K562 (cell line): ENCODE data around the gene PPP2R5A. TPM values are rescaled to one million over a fixed set of nuclear protein-coding genes. Genes with fewer than 3 reads are reported as not detected.

Experiments
- CAMTA2 ChIP-seq: fragments of 250-450 bp; sonication (Bioruptor Pico); conservative IDR thresholded peaks from 2 replicates; pipeline ENCODE4 v1.5.1; 2022
- CBX1 ChIP-seq: sonication (generic); IDR thresholded peaks from 2 replicates; pipeline ENCODE4 v1.6.1; 2016; ENCODE audit warnings: antibody characterized with exemption, low read depth, mild to moderate bottlenecking
- DIDO1 ChIP-seq: fragments of 450-650 bp; IDR thresholded peaks from 2 replicates; pipeline ENCODE4 v1.6.1; 2016; ENCODE audit warnings: low read depth, missing biosample characterization, missing genetic modification characterization
- E2F3 ChIP-seq: fragments of 250-450 bp; sonication (Bioruptor Pico); IDR thresholded peaks from 2 replicates; pipeline ENCODE4 v1.4.0; 2020; ENCODE audit warnings: mild to moderate bottlenecking
- EP400 ChIP-seq: fragments of 450-650 bp; IDR thresholded peaks from 2 replicates; pipeline ENCODE4 v1.6.1; 2017; ENCODE audit warnings: antibody characterized with exemption, mild to moderate bottlenecking, moderate library complexity
- MAZ ChIP-seq, 2 experiments: fragments of 450-650 bp in 1 of 2; sonication (generic) in 1 of 2; formaldehyde crosslinking; IDR thresholded peaks in 1 of 2; conservative IDR thresholded peaks in 1 of 2; 2 replicates each; pipeline versions ENCODE4 v1.4.0 to v1.5.0; 2020; ENCODE audit warnings: mild to moderate bottlenecking in 1 of 2, missing genetic modification reagents in 1 of 2
- NR2C1 ChIP-seq, 2 experiments: fragments of 450-650 bp; IDR thresholded peaks; 2 replicates each; pipeline ENCODE4 v1.6.1; 2017; ENCODE audit warnings: mild to moderate bottlenecking in 2 of 2, antibody characterized with exemption in 1 of 2, inconsistent platforms in 1 of 2, missing compliant biosample characterization in 1 of 2, missing genetic modification characterization in 1 of 2
- ZNF140 ChIP-seq: fragments of 250-450 bp; sonication (Bioruptor Pico); IDR thresholded peaks from 2 replicates; pipeline ENCODE4 v1.8.0; 2021; ENCODE audit warnings: moderate library complexity, mild to moderate bottlenecking, inconsistent platforms
- ZNF584 ChIP-seq: fragments of 200-800 bp; sonication (Bioruptor generic); IDR thresholded peaks from 2 replicates; pipeline ENCODE4 v1.6.1; 2016; ENCODE audit warnings: low read depth, mild to moderate bottlenecking, missing genetic modification characterization, missing compliant biosample characterization
- ZSCAN29 ChIP-seq: fragments of 450-650 bp; IDR thresholded peaks from 2 replicates; pipeline ENCODE4 v1.6.1; 2017
- polyA plus RNA-seq, 8 experiments: library from polyadenylated mRNA; depleted of rRNA in 4 of 8; stranded (reverse) in 5 of 8; unstranded in 3 of 8; fragments of >200 nt; fragmentation: Nextera tagmentation in 2 of 8; fragmentation: Illumina TruSeq in 1 of 8; extraction: Ambion mirVana in 2 of 8; extraction: Trizol in 1 of 8; gene quantifications; 2 replicates each; pipeline versions ENCODE4 v1.2.1 to v1.2.3, GENCODE V29; 2011 to 2014; ENCODE audit warnings: inconsistent platforms in 1 of 8, missing spikeins in 1 of 8
- total RNA-seq, 7 experiments: library from RNA; depleted of rRNA in 6 of 7; stranded (reverse); fragments of >200 nt in 6 of 7; fragmentation: Illumina TruSeq in 2 of 7; extraction: Trizol in 2 of 7; gene quantifications; 2 replicates each; pipeline versions ENCODE4 v1.2.1 to v1.2.3, GENCODE V29; 2011 to 2021; ENCODE audit warnings: low replicate concordance in 1 of 7
- TF ChIP-seq, protein P1 (sequence below), 2 experiments: fragments of 450-650 bp in 1 of 2; IDR thresholded peaks; 2 replicates each; pipeline ENCODE4 v1.6.1; 2011 to 2017; ENCODE audit warnings: low read depth in 2 of 2, antibody characterized with exemption in 1 of 2, borderline replicate concordance in 1 of 2, low read length in 1 of 2, mild to moderate bottlenecking in 1 of 2, mixed read lengths in 1 of 2; ENCODE audit not compliant: control insufficient read depth in 1 of 2
- TF ChIP-seq, protein P2 (sequence below): fragments of 450-650 bp; formaldehyde crosslinking; IDR thresholded peaks from 2 replicates; pipeline ENCODE4 v1.4.0; 2022; ENCODE audit warnings: missing genetic modification characterization
- TF ChIP-seq, protein P3 (sequence below), 2 experiments: fragments of 250-450 bp in 1 of 2; fragments of 450-650 bp in 1 of 2; sonication (Bioruptor Pico) in 1 of 2; IDR thresholded peaks; 2 replicates each; pipeline versions ENCODE4 v1.6.1 to v1.8.0; 2016 to 2021; ENCODE audit warnings: mild to moderate bottlenecking in 2 of 2, moderate library complexity in 2 of 2, missing compliant biosample characterization in 1 of 2, missing genetic modification characterization in 1 of 2
- TF ChIP-seq, protein P4 (sequence below): IDR thresholded peaks from 2 replicates; pipeline ENCODE4 v1.6.1; 2011; ENCODE audit warnings: borderline replicate concordance, low read depth, mild to moderate bottlenecking, moderate library complexity, low read length; ENCODE audit not compliant: insufficient read depth, poor library complexity, severe bottlenecking
- TF ChIP-seq, protein P5 (sequence below): sonication (generic); formaldehyde crosslinking; IDR thresholded peaks from 2 replicates; pipeline ENCODE4 v1.8.0; 2022; ENCODE audit warnings: mild to moderate bottlenecking, missing genetic modification reagents
- TF ChIP-seq, protein P6 (sequence below): fragments of 450-650 bp; formaldehyde crosslinking; IDR thresholded peaks from 2 replicates; pipeline ENCODE4 v1.4.0; 2020; ENCODE audit warnings: mild to moderate bottlenecking, moderate library complexity

PPP2R5A gene
- total and polyA plus RNA-seq, 9 of the 15 experiments (the other 6 are each of a cell fraction or from before 2014, with no cell fraction given): 26.9 to 106 (median 64.3) TPM

DNA sequence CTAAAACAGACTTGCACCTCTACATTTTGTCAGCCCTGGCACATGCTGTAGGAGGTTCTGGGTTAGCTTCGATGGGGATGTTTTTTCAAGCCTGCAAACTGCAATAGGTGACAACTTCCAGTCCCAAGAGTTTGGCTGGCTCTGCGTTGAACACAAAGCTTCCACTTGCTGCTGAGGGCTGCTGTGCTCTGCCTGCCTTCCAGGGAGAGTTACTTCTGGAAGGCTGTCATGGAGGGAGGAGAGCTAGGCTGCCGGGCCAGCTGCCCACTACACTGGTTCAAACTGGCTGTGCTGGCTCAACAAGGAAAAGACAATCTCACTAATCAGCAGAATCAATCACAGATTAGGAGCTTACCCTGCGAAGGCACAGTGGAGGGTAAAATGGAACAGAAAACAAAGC lies 46.7 kb upstream of the PPP2R5A start (continued):
- TF ChIP-seq, protein P1, sequence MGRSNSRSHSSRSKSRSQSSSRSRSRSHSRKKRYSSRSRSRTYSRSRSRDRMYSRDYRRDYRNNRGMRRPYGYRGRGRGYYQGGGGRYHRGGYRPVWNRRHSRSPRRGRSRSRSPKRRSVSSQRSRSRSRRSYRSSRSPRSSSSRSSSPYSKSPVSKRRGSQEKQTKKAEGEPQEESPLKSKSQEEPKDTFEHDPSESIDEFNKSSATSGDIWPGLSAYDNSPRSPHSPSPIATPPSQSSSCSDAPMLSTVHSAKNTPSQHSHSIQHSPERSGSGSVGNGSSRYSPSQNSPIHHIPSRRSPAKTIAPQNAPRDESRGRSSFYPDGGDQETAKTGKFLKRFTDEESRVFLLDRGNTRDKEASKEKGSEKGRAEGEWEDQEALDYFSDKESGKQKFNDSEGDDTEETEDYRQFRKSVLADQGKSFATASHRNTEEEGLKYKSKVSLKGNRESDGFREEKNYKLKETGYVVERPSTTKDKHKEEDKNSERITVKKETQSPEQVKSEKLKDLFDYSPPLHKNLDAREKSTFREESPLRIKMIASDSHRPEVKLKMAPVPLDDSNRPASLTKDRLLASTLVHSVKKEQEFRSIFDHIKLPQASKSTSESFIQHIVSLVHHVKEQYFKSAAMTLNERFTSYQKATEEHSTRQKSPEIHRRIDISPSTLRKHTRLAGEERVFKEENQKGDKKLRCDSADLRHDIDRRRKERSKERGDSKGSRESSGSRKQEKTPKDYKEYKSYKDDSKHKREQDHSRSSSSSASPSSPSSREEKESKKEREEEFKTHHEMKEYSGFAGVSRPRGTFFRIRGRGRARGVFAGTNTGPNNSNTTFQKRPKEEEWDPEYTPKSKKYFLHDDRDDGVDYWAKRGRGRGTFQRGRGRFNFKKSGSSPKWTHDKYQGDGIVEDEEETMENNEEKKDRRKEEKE (IDR thresholded peaks at IDR 0.05; ENCODE audit: borderline replicate concordance in 1 of 2, control insufficient read depth in 1 of 2, low read depth in 2 of 2, low read length in 1 of 2): no peak
- no peak for TF ChIP-seq EP400
- TF ChIP-seq CAMTA2 (CRISPR knock-in tag): no peak
- TF ChIP-seq, protein P2, sequence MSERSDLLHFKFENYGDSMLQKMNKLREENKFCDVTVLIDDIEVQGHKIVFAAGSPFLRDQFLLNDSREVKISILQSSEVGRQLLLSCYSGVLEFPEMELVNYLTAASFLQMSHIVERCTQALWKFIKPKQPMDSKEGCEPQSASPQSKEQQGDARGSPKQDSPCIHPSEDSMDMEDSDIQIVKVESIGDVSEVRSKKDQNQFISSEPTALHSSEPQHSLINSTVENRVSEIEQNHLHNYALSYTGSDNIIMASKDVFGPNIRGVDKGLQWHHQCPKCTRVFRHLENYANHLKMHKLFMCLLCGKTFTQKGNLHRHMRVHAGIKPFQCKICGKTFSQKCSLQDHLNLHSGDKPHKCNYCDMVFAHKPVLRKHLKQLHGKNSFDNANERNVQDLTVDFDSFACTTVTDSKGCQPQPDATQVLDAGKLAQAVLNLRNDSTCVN (CRISPR knock-in tag): no peak
- peak; percentile 91 for TF ChIP-seq E2F3 (CRISPR knock-in tag)
- TF ChIP-seq, protein P3, sequence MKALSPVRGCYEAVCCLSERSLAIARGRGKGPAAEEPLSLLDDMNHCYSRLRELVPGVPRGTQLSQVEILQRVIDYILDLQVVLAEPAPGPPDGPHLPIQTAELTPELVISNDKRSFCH (CRISPR knock-in tag; IDR thresholded peaks at IDR 0.05): no peak
- TF ChIP-seq, protein P3 (tag; IDR thresholded peaks at IDR 0.05): 0 out of 2 replicates have a peak, but pooled peaks have one; percentile 69
- TF ChIP-seq ZSCAN29: no peak
- TF ChIP-seq CBX1: no peak
- no peak for TF ChIP-seq ZNF140 (CRISPR knock-in tag)
- TF ChIP-seq ZNF584 (CRISPR knock-in tag): no peak
- TF ChIP-seq, protein P4, sequence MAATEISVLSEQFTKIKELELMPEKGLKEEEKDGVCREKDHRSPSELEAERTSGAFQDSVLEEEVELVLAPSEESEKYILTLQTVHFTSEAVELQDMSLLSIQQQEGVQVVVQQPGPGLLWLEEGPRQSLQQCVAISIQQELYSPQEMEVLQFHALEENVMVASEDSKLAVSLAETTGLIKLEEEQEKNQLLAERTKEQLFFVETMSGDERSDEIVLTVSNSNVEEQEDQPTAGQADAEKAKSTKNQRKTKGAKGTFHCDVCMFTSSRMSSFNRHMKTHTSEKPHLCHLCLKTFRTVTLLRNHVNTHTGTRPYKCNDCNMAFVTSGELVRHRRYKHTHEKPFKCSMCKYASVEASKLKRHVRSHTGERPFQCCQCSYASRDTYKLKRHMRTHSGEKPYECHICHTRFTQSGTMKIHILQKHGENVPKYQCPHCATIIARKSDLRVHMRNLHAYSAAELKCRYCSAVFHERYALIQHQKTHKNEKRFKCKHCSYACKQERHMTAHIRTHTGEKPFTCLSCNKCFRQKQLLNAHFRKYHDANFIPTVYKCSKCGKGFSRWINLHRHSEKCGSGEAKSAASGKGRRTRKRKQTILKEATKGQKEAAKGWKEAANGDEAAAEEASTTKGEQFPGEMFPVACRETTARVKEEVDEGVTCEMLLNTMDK: no peak
- TF ChIP-seq MAZ (CRISPR knock-in tag; conservative IDR thresholded peaks at IDR 0.05 in 1 of 2, IDR thresholded peaks at IDR 0.05 in 1 of 2): peak in 1 of 2 experiments; percentile 72; a peak in 2 of 4 replicates
- TF ChIP-seq NR2C1 (IDR thresholded peaks at IDR 0.05): no peak
- TF ChIP-seq NR2C1 (tag; IDR thresholded peaks at IDR 0.05): peak; percentile 56; the same call in 1 of the 2 replicates
- TF ChIP-seq, protein P5, sequence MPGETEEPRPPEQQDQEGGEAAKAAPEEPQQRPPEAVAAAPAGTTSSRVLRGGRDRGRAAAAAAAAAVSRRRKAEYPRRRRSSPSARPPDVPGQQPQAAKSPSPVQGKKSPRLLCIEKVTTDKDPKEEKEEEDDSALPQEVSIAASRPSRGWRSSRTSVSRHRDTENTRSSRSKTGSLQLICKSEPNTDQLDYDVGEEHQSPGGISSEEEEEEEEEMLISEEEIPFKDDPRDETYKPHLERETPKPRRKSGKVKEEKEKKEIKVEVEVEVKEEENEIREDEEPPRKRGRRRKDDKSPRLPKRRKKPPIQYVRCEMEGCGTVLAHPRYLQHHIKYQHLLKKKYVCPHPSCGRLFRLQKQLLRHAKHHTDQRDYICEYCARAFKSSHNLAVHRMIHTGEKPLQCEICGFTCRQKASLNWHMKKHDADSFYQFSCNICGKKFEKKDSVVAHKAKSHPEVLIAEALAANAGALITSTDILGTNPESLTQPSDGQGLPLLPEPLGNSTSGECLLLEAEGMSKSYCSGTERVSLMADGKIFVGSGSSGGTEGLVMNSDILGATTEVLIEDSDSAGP (CRISPR knock-in tag): no peak
- TF ChIP-seq, protein P6, sequence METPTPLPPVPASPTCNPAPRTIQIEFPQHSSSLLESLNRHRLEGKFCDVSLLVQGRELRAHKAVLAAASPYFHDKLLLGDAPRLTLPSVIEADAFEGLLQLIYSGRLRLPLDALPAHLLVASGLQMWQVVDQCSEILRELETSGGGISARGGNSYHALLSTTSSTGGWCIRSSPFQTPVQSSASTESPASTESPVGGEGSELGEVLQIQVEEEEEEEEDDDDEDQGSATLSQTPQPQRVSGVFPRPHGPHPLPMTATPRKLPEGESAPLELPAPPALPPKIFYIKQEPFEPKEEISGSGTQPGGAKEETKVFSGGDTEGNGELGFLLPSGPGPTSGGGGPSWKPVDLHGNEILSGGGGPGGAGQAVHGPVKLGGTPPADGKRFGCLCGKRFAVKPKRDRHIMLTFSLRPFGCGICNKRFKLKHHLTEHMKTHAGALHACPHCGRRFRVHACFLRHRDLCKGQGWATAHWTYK (CRISPR knock-in tag): peak; percentile 87; the same call in 1 of the 2 replicates
- TF ChIP-seq DIDO1 (tag): no peak
